GM19328 (cell line): ENCODE results near the gene CDS2.

Experiments
- ATAC-seq: cut with Tn5 transposase; IDR thresholded peaks from one replicate; pipeline ENCODE4 v1.9.1; 2021; ENCODE audit warnings: mild to moderate bottlenecking, moderate library complexity; ENCODE audit not compliant: unreplicated experiment

Gene CDS2

GRCh38 chr20:5118220-5119142 lies 8.3 kb upstream of the CDS2 start:
- no peak for ATAC-seq

- ATAC-seq: no peak
These were observed 7.7 kb upstream of the CDS2 start for GRCh38 chr20:5119143-5119434.

GRCh38 chr20:5119435-5120184 lies 7.2 kb upstream of the CDS2 start, which contains the start of gene PCNA:
TSS of gene PCNA (minus strand) at chr20:5119958. CDS start at chr20:5119798, 160 bp downstream.
- ATAC-seq: peak; percentile 96

- ATAC-seq: no peak
These were observed 6.7 kb upstream of the CDS2 start for GRCh38 chr20:5120185-5120476.

- ATAC-seq: no peak
These were observed 3.9 kb upstream of the CDS2 start for GRCh38 chr20:5122873-5123260.

- peak; percentile 5 for ATAC-seq
These were observed 523 bp downstream of the CDS2 start for GRCh38 chr20:5127204-5127858.

- ATAC-seq: no peak
These were observed 1.1 kb downstream of the CDS2 start for GRCh38 chr20:5127859-5128424.

- no peak for ATAC-seq
These were observed 2.1 kb downstream of the CDS2 start for GRCh38 chr20:5128886-5129285.

- ATAC-seq: no peak
These were observed 4.7 kb downstream of the CDS2 start for GRCh38 chr20:5131502-5131901.

- ATAC-seq: no peak
These were observed 7.2 kb downstream of the CDS2 start for GRCh38 chr20:5133998-5134397.

- ATAC-seq: no peak
These were observed 8.7 kb downstream of the CDS2 start for GRCh38 chr20:5135363-5136012.

- no peak for ATAC-seq
These were observed 9.3 kb downstream of the CDS2 start for GRCh38 chr20:5136096-5136495.

- ATAC-seq: no peak
These were observed 13.4 kb downstream of the CDS2 start for GRCh38 chr20:5140195-5140594.

- ATAC-seq: no peak
These were observed 14.8 kb downstream of the CDS2 start for GRCh38 chr20:5141615-5142014.

- no peak for ATAC-seq
These were observed 17.0 kb downstream of the CDS2 start for GRCh38 chr20:5143851-5144250.

- no peak for ATAC-seq
These were observed 18.7 kb downstream of the CDS2 start for GRCh38 chr20:5145365-5146098.

GRCh38 chr20:5146099-5146668 lies 19.4 kb downstream of the CDS2 start:
- no peak for ATAC-seq

GRCh38 chr20:5146871-5147592 lies 20.2 kb downstream of the CDS2 start:
- no peak for ATAC-seq

GRCh38 chr20:5148581-5148980 lies 21.8 kb downstream of the CDS2 start:
- no peak for ATAC-seq
